ENCODE measurements around the gene PDZRN3.

Gene PDZRN3

DNA sequence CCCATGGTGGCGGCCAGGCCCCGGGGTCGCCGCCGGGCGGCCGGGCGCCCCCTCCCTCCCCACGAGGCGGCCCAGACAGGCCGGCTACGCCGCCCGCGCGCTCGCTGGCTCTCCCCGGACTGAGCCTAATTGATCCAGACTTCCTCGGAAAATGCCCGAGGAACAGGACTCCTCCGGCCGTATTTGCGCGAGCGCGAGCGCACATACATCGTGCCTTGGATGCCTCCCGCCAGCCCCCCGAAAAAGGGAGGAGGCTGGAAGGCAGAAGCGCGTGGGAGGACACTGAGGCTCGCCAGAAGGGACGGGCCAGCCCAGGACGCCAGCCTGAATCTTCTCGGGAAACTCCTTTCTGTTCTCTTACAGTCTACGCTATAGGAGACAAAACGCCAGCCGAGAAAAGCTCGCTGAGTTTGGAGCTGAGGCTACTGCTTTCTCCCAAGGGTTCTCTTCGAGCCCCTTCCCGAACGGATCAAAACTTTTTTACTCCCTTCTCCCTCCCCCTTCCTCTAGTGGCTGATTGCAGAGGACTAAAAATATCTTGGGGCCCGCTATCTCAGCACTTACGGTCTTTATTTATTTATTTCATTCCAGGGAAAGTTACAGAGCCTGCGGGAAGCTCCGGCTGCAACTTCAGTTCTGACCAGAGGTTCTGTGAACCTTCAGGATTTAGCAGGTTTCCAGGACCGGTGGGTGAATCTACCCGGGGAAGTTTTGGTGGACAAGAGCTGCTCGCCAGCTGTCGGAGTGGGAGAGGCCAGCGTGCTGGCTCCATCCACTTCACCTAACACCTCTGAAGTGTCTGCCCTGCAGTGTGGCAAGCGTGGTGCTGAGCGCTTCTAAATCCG lies at the start of gene PDZRN3:
TSS of gene PDZRN3 (minus strand) at position 121 of the 845 bp plus-strand sequence.
- no peak for DNase-seq

DNA sequence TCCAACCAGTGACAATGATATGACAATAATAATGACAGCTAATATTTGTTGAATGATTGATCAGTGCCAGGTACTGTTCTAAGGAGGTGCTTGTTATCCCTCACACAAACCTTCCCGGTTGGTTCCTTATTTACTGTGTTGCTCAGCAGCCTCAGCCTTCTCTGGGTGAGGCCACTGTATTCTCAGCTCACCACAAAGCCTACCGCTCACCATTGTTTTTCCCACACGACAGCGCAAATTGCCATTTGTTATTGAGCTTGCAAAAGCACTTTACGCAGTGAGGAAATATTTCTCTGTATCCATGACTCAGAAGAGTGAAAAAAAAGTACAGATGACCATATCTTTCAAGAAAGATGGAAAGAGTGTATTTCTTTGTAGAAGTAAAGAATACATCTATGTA lies 49.5 kb upstream of the PDZRN3 start:
- no peak for DNase-seq

DNA sequence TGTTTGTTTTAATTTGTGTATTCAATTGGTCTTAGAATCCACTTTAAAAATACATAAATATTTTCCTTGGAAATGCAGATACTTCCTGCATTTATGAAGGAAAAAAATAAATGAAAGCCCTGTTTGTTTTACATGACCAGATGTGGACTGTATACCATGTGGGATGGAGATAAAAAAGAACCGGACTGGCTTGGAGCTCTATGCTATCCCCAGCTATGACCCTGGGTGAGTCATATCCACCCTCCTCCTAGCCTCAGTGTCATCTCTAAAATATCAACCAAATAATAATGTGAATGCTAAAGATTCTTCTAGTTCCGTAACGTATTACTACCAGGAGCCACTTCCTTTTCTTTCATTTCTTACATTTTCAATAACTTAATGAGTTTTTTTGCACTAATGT lies 44.5 kb upstream of the PDZRN3 start:
- DNase-seq, result no peak

DNA sequence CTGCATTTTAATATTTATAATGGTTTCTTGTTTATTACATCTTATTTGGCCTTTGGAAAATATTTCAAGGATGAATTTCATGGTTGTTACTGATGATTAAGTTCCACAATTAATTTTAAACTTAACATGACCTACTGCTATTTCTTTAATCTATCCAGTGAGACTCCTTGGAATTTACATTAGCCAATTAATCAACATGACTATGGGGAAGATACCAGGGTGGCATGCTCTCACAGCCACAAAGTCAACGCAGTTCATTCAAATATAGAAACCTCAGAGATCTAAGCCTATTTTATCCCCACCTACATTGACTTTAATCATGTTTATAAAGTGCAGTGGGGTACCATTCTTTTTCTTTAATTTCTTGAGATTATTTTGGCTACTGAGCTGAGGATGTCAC lies 43.6 kb upstream of the PDZRN3 start:
- no peak for DNase-seq

DNA sequence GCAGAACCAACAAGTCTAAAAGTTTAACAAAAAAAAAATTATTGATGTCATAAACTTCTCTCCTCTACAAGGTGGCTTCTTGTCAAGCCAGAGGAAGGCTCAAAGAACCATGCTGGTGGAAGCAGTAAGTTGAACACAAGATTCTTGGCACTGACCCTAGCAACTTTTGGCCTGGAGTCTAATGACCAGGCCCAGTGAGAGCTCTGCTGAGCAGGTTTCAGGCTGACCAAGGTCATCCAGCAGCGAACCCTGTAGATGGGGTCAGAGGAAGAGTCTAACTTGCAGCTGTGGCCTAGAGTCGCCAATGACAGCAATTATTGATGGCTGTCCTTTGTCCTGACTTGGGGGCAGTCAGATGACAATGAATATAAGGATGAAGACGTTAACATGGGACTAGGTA lies 43.1 kb upstream of the PDZRN3 start:
- no peak for DNase-seq

DNA sequence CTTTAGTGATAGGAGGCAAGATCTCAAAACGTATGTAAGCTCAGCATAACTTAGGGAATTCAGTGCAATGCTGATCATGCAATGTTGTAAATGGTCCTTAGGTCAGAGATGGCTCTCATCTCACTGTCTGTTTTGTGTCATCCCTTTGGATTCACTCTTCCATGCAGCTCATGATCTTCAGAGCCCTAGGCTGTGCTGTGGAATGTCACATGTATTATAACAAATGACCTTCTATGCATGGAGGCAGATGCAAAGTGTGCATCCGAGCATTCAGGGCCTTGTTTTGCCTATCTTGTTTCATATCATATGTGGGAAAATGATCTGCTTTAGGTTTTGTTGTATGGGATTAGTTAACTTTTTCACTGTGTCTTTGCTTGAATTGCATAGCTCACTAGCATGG lies 40.5 kb upstream of the PDZRN3 start:
- no peak for DNase-seq

DNA sequence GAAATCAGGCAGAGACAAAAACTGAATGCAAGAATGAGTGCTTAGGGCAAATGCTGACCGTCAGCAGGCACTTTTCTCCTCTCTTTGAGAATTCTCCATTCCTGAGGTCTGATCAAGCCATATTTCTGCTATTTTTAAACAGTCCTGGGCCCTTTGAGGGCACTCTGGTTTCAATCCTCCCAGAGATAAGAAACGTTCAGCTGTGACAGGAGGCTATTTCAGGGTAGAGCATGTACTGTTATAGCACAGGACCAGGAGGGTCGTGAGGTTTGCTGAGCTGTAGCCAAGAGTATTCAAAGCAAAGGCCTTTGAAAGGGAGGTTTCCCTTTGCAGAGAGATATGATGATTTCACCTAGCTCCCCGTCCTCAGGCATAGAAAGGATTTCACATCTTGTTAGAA lies 39.6 kb upstream of the PDZRN3 start:
- no peak for DNase-seq

DNA sequence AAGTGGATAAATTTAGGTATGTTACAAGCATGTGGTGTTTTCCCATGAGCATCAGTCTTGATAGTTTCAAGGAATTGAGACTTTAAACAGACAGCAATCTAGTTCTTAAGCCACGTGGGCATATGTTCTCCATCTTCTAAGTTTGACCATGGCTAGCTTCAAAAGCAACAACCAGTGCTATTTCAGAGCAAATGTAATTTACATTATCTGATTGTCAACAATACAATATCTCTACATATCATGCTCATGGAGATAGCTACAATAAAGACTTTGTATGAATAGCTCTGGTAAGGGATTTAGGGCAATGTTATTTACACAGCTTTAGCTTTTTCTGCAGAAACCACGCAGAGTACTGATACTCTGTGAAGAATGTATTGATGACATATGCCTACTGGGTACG lies 38.8 kb upstream of the PDZRN3 start:
- no peak for DNase-seq

DNA sequence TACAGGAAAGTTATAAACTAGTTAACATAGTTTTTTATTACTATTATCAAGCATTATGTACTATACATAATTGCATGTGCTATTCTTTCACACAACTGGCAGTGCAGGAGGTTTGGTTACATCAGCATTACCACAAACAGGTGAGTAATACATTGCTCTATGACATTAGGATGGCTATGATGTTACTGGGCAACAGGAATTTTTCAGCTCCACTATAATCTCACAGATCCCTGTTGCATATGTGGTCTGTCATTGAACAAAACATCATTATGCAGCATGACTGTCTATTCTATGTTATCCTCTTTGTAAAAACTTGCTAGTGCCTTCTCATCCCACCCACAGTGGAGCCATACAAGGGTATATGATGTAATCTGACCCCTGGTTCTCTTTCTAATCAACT lies 36.5 kb upstream of the PDZRN3 start:
- DNase-seq, result no peak

DNA sequence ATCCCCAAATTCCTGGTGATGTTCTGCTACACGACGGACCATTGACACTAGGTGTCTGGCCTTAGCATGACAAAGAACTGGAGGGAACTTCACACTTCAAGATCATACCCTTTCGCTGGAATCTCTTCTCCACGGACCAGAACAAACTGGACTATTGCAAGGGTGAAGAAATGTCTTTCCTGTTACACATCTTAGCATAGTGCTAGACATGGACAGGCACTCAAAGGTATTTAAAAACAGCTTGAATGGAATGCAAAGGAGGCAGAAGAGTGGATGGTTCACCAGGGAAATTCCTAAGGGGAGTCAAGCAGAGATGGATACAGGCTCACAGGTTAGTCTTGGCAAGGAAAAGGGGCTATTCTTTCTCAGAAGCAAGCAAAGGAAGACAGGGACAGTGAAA lies 33.5 kb upstream of the PDZRN3 start:
- DNase-seq, result no peak

DNA sequence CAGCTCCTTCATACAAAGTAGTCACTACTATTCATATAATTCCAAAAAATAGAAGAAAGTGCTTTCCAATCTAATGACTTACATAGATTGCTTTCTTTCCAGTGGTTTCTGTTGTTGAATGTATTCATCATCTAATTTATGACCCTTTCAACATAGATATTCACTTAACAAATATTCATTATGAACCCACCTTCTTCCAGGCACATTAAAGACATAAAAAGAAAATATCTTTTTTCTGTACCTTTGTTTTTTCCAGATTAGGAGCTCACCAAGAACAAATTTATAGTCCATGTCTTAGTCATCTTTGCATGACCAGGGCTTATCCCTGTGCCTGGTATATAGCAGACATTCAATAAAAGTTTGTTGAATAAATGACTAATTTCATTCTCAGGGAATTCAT lies 32.4 kb upstream of the PDZRN3 start:
- no peak for DNase-seq

DNA sequence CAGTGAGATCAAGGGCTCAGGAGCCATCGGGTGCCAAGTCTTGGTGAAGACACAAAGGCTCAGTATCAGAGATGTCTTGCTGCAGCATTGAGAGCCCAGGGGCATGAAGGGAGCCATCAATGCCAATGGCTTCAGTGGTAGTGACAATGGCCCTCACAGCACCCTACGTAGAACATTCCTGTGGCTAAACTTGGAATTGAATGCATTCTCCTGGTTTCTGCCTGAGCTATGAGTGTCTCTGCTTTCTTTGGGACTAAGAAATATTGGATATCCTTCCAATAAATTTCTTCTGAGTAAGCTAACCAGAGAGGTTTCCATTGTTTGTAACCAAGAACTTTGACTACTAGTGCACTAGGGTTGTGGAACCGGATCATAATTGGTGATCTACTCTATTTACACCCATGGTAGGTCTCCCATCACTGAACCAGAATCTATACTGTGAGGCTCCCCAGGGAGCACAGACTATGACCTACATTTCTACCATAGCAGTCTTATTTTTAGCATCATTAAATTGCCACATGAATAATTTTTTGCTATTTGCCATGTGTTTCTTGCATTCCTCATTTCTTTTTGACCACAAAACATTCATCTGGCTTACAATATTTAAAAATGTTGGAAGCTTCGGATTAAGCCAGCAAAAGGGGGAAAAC lies 31.6 kb upstream of the PDZRN3 start:
- no peak for DNase-seq

DNA sequence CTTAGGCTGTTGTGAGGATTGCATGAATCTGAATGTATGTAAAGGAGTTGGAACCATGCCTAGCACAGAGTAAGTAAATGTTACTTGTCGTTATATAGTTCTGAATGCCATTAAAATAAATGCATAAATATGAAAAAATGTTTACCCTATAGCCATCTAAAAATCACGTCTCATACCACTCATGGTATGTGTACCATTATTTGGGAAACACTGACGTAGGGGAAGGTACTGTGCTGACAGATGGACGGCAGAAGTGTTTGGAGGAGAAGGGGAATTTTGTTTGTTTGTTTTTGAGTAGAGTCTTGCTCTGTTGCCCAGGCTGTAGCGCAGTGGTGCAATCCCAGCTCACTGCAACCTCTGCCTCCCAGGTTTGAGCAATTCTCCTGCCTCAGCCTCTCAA lies 30.5 kb upstream of the PDZRN3 start:
- no peak for DNase-seq

DNA sequence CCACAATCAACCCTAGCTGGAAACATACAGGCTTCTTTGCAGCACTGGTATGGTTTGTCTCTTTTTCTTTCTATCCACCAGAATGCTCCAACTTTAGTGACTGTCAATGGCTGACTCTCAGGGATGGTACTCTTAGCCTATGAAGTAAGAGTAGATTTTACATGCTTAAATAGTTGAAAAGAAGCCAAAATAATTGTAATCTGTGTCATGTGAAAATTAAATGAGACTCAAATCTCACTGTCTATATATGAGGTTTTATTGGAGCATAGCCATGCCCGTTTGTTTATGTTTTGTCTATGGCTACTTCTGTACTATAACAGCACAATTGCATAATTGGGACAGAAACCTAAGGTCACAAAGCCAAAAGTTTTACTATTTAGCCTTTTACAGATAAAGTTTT lies 29.1 kb upstream of the PDZRN3 start:
- DNase-seq, result no peak

DNA sequence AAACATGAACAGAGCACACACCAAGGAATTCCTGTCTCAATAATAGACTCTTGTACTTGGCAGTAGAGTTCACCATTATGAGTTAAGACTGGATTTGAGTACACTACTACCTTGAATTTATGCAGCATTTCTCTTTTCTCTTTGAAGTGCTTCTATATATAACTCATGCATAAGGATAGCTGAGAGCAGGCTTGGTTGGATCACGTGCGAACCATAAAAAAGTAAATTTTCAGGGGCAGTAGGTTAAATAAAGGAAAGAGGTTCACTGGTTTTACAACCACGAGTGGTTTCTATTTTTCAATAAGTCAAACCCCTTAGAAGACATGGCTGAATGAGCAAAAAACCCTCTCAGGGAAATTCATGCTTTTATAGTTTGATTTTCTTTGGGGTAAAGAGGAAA lies 28.6 kb upstream of the PDZRN3 start:
- DNase-seq, result no peak

DNA sequence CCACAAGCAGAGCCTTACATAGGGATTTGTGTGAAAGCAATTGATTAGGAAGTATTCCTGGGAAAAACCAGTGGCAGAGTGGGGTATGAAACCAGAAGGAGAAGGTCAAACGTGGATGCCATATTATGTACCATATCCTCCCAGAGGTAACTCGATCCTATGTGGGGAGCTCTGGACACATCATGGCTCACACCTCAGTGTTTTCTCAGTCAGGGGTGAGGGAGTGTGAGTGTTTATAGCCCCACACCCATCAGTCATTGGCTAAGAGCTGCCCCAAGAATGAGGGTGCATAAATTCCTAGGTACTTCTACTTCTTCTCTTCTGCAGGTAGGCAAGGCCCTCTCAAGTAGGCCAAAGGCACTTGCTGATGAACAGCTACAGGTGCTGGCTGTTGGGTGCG lies 28.2 kb upstream of the PDZRN3 start:
- no peak for DNase-seq

DNA sequence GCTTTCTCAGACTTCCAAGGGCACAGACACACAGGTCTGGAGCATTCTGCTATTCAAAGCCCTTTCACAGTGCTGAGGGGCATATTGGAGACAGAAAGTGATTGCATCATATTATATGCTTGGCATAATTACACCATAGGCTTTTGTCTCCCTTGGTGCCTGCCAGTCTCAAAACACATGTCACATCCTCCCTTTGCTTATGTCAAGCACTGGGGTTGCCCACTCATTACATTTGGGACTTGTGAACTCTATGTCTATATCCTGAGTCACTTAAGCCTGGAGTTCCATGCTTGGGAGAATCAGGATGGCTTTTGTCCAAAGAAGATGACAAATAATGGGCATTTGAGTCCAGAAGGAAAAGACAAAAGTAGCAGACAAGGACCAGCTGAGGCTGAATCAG lies 12.3 kb upstream of the PDZRN3 start:
- no peak for DNase-seq

DNA sequence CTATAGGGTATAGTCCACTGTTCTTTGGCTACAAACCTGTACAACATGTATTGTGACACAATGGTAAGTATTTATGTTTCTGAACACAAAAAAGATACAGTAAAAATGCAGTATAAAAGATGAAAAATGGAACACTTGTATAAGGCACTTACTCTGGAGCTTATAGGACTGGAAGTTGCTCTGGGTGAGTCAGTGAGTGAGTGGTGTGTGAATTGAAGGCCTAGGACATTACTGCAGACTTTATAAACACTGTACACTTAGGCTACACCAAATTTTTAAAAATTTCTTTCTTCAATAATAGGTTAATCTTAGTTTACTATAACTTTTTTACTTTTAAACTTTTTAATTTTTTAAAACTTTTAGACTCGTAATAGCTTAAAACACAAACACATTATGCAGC lies 10.5 kb upstream of the PDZRN3 start:
- no peak for DNase-seq

DNA sequence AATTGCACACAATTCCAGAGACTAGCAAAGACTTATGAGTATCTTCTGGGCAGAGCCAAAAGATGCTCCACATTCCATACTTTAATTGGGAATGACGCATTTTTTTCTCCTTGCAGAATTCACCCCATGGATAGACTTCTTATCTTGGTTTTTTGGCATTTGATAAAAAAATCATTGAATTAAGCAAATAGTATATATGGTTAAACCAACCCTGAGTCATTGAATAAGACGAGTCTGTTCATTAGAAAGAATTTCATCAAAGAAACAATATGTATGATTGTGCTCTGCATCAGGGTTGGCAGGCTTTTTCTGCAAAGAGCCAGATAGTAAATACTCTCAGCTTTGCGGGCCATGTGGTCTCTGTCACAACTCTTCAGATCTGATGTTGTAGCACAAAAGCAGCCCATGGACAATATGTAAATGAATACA lies 9.2 kb upstream of the PDZRN3 start:
- DNase-seq, result no peak

DNA sequence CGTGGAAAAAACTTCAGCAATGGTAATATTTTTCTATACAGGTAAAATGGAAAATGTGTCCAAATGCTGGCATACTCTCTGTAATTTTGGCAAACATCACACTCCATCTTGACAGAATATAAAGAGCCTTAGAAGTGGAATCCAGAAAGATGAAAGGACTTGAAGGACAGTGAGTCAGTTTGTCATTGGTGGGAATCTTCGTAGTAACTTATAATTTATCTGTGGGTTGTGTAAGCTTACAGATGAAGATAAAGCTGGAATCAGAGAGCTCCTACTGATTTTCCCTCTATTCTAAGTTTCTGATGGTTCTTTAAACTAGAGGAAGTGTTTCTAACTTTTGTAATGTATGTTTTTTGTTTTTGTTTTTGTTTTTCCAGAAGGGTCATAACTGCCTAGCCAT lies 8.7 kb upstream of the PDZRN3 start:
- DNase-seq, result no peak

DNA sequence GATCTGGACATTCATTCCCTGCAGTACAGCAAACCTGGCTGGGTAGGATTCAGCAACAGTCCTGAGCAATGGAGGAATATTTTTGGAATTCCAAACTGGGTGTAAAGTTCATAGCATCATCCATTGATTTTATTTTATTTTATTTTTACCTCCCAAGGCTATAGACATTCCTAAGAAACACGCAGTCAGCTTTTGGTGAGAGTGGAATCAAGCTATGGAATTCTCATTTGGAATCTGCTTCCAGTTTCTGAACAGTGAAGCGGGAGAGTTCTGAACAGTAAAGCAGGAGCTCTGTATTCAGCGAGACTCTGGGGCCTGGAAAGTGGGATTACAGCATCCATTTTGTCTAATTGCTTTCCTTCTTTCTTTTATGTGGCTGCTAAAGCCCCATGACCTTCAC lies 1.4 kb upstream of the PDZRN3 start:
- no peak for DNase-seq

DNA sequence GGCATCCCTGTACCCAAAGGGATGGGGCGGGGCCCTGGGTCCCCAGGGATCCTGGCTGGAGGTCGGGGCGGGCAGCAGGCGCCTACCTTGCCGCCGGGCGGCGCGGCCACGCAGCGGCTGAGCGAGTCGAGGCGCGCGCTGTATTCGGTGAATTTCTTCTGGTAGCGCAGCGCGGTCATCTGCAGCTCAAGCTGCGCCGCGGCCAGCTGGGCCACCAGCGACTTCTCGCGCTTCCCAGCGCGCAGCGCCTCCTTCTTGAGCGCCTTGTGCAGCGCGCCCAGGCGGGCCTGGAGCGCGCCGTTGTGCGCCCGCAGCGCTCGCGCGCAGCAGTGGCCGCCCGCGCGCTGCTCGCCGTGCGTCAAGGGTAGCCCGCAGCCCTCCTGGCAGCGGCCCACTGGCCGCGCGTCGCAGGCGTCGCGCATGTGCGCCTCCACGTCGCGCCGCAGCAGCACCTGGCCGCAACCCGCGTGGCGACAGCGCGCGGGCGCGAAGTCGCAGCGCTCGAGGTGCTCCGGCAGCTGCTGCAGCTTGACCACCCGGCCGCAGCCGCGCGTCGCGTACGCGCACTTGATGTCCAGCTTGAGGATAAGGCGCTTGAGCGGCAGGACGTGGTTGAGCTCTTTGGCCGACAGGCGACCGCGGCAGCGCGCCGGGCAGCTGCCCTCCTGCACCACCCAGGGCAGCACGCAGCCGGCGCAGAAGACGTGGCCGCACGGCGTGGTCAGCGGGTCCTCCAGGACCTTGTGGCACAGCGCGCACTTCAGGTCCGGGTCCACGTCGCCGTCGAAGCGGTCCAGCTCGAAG lies 522 bp downstream of the PDZRN3 start:
- no peak for DNase-seq

DNA sequence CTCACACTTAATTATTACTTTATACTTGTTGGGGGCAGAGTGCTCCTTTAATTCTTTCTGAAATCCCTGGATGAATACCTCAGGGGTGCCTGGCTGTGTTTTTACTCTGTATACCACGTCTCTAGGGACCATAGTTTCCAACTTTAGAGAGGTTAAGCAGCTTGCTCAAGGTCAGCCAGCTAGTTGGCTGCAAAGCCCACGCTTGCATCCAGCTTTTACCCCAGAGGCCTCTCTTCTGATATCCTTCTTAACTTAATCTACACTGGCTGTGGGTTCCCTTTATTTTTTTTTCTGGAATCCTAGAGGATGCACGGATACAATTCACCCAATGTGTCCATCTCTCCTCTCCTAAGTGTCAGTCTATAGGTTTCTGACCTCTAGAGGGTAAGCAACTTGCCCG lies 1.4 kb downstream of the PDZRN3 start:
- no peak for DNase-seq
